Aorta (tissue), 5 donors: Measurements from ENCODE around the gene VASP. TPM values are rescaled to one million over a fixed set of nuclear protein-coding genes. Genes with fewer than 3 reads are reported as not detected.

Experiments used
- ATAC-seq: fragments of 200-7000 bp; cut with Tn5 transposase; one replicate; pipeline ENCODE4 v1.9.1; 2022; ENCODE audit warnings: moderate library complexity; ENCODE audit not compliant: low FRiP score
- DNase-seq, 2 donors: peaks; one replicate each; pipeline ENCODE4 v3.0.0-alpha.2; 2020
- H3K27ac ChIP-seq, 2 donors: one replicate each; pipeline ENCODE4 v1.5.1; 2013; ENCODE audit warnings: low read length in 2 of 2, mild to moderate bottlenecking in 2 of 2, moderate library complexity in 2 of 2, control low read depth in 1 of 2, inconsistent platforms in 1 of 2, low read depth in 1 of 2
- H3K27me3 ChIP-seq, 2 donors: one replicate each; pipeline ENCODE4 v1.6.1; 2013; ENCODE audit warnings: control low read depth in 1 of 2, low read length in 1 of 2, mild to moderate bottlenecking in 1 of 2, moderate library complexity in 1 of 2; ENCODE audit not compliant: insufficient read depth in 2 of 2, control insufficient read depth in 1 of 2
- H3K36me3 ChIP-seq, 2 donors: one replicate each; pipeline ENCODE4 v1.6.1; 2013; ENCODE audit warnings: control low read depth in 1 of 2, low read length in 1 of 2, mild to moderate bottlenecking in 1 of 2; ENCODE audit not compliant: insufficient read depth in 2 of 2, control insufficient read depth in 1 of 2
- H3K4me1 ChIP-seq, 2 donors: one replicate each; pipeline ENCODE4 v1.6.1; 2013; ENCODE audit warnings: low read length in 2 of 2, control low read depth in 1 of 2, mild to moderate bottlenecking in 1 of 2, moderate library complexity in 1 of 2; ENCODE audit not compliant: insufficient read depth in 2 of 2, control insufficient read depth in 1 of 2
- H3K4me3 ChIP-seq, 2 donors: one replicate each; pipeline ENCODE4 v1.5.1; 2013; ENCODE audit warnings: low read length in 2 of 2, control low read depth in 1 of 2, mild to moderate bottlenecking in 1 of 2
- H3K9me3 ChIP-seq: one replicate; pipeline ENCODE4 v1.6.1; 2013; ENCODE audit warnings: mild to moderate bottlenecking, low read length; ENCODE audit not compliant: control insufficient read depth
- WGBS, 2 donors: extraction: QIAGEN DNeasy Blood & Tissue Kit; methylation state at CpG; one replicate each; pipeline ENCODE4 v1.1.7; 2013; 5-methylcytosine and 5-hydroxymethylcytosine counted together
- intact Hi-C, 2 donors: fragments of 100-400 bp; cut with DNase I; formaldehyde crosslinking; loops; one replicate each; pipeline versions ENCODE4 v1.14.2 to v1.15.0; 2022
- polyA plus RNA-seq, 2 donors: library from polyadenylated mRNA; stranded (reverse); fragments of 200-250 nt; gene quantifications; one replicate each; pipeline ENCODE4 v1.2.3, GENCODE V29; 2013
- total RNA-seq, 2 donors: library from RNA; stranded (reverse); fragmentation: NEBNext Ultra II Directional; extraction: Animal tissue kit (Norgen Biotek cat#: 25700); gene quantifications; one replicate each; pipeline ENCODE4 v1.2.1, GENCODE V29; 2021
- donor health status: healthy with polysubstance abuse.
- donor health status: Bipolar disorder and iron deficiency.
- donor health status: DM: no; HTN: no; CAD: no.
- donor health status: DM: no; HTN: no; CAD: no.
- donor health status: DM: yes; HTN: yes; CAD: no.

The VASP gene
- total and polyA plus RNA-seq, 4 donors = 56.0 to 192 (median 91.2) TPM

DNA sequence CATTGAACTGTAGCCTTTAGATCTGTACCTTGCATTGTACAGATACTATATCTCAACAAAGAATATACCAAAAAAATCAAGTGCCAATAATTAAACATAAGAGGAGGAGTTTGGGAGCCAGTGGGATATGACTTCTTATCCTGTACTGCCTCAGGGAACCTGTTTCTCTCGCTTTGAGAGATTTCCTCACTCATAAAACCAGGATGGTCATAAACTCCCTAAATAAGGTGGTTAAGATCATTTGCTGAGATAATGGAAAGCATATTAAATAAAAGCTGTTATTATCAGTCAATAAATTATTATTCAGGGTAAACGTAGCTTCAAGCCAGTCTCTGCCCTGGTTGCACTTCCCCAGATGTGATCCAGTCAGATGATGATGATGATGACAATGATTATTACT lies 60.3 kb downstream of the VASP start:
- intact Hi-C loops = no loop called here
- whole genome bisulfite sequencing, 2 donors = 88 to 92% methylated on average over 2 of the region's 2 CpGs
- no peaks in the 10 kb centered on the region for H3K9me3 ChIP-seq

GRCh38 chr19:45568732-45569131 lies 61.5 kb downstream of the VASP start:
- intact Hi-C loops = no loop called here
- ATAC-seq (no peak), DNase-seq (no peak)
- no peak overlapping the region for H3K4me3 ChIP-seq
- WGBS, 2 donors = 80 to 86% methylated on average over 3 of the region's 3 CpGs
- no peaks in the 10 kb centered on the region for H3K4me1 ChIP-seq
- no peak overlapping the region for H3K27ac ChIP-seq
- no peaks in the 10 kb centered on the region for H3K9me3 ChIP-seq
- H3K27me3 ChIP-seq = no peaks in the 10 kb centered on the region
- no peaks in the 10 kb centered on the region for H3K36me3 ChIP-seq

More for the DNA sequence above, 60.3 kb downstream of the VASP start:
- H3K27ac ChIP-seq = no peak overlapping the region
- ATAC-seq (no peak), DNase-seq (no peak)
- no peak overlapping the region for H3K4me3 ChIP-seq
- no peaks in the 10 kb centered on the region for H3K4me1 ChIP-seq
- no peaks in the 10 kb centered on the region for H3K27me3 ChIP-seq
- no peaks in the 10 kb centered on the region for H3K36me3 ChIP-seq

GRCh38 chr19:45569619-45570421 lies 62.5 kb downstream of the VASP start:
- no peak overlapping the region for H3K4me3 ChIP-seq
- intact Hi-C loops = no loop called here
- no peaks in the 10 kb centered on the region for H3K36me3 ChIP-seq
- WGBS, 2 donors = 46 to 50% methylated on average over 15 of the region's 15 CpGs
- H3K4me1 ChIP-seq = no peaks in the 10 kb centered on the region
- ATAC-seq (no peak), DNase-seq (peak in 1 of 2 donors; percentile 61)
- no peak overlapping the region for H3K27ac ChIP-seq
- no peaks in the 10 kb centered on the region for H3K9me3 ChIP-seq
- H3K27me3 ChIP-seq = no peaks in the 10 kb centered on the region

DNA sequence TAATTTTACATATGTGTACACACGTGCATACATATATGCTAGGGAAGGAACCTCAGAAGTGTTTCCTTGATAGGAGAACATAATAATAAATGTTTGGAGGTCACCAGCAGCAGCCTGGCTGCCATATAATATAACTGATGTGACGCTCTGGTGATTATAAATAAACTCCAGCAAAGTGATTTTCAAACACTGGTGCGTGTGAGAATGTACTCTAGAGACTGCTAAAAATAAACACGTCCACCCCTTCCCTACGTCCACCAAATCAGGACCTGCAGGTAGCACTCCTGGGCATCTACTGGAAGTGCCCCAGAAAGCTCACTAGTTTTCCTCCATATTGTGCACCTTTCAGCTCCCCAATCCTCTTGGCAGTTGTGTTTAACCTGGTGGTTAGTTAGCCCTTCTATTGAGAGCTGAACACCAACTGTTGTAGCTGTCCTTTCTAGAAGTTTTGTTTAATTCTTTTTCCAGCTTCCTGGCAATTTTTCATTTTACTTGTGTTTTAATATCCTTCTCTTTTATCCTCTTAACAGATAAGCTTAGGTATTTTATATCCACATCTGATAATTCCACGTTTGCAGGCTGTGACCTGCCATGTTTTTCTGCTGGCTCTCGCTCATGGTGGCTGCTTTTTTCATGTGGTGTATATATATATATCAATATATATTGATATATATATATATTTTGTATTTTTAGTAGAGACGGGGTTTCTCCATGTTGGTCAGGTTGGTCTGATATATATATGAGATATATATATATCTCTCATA lies 64.4 kb downstream of the VASP start:
- H3K27ac ChIP-seq = no peak overlapping the region
- H3K9me3 ChIP-seq = no peaks in the 10 kb centered on the region
- ATAC-seq = no peak
- no peaks in the 10 kb centered on the region for H3K4me1 ChIP-seq
- 65 to 72% methylated on average over 8 of the region's 8 CpGs for WGBS, 2 donors
- DNase-seq = no peak
- no peaks in the 10 kb centered on the region for H3K36me3 ChIP-seq
- intact Hi-C loops = no loop called here
- no peaks in the 10 kb centered on the region for H3K27me3 ChIP-seq
- no peak overlapping the region for H3K4me3 ChIP-seq

DNA sequence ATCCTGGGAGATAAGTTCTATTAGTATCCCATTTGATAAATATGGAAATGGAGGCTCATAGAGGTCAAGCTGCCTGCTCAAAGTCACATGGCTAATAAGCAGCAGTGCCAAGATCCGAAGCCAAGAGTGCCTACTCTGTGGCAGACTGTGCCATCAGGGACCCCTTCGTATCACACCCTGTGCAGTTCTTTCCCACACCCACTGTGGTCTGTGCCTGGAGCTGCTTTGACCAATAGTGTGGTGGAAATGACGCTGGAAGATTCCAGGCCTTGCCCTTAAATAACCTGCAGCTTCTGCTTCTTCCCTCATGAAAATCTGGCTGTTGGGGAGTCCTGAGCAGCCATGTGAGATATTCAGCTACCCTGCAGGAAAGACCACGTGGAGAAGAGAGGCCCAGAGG lies 67.2 kb downstream of the VASP start:
- WGBS, 2 donors = 72 to 76% methylated on average over 4 of the region's 4 CpGs
- no peaks in the 10 kb centered on the region for H3K4me1 ChIP-seq
- intact Hi-C loops = no loop called here
- no peaks in the 10 kb centered on the region for H3K9me3 ChIP-seq
- H3K27ac ChIP-seq = no peak overlapping the region
- no peak for ATAC-seq
- no peak for DNase-seq
- H3K36me3 ChIP-seq = no peaks in the 10 kb centered on the region
- no peak overlapping the region for H3K4me3 ChIP-seq
- no peaks in the 10 kb centered on the region for H3K27me3 ChIP-seq

- H3K4me3 ChIP-seq = no peak overlapping the region
- DNase-seq = no peak
- H3K27ac ChIP-seq = no peak overlapping the region
- ATAC-seq = no peak
- no peaks in the 10 kb centered on the region for H3K27me3 ChIP-seq
- H3K36me3 ChIP-seq = no peaks in the 10 kb centered on the region
- WGBS, 2 donors = 90 to 91% methylated on average over 5 of the region's 5 CpGs
- H3K9me3 ChIP-seq = no peaks in the 10 kb centered on the region
- intact Hi-C loops = loop anchor here in 1 of 2 donors (5.0 kb wide), 1 partner anchor 53 kb away; no protein-coding TSS in a partner anchor
- H3K4me1 ChIP-seq = no peaks in the 10 kb centered on the region
Observed at GRCh38 chr19:45575216-45575615, 67.9 kb downstream of the VASP start.

Other genes with a start within 250 kb of the VASP start
- gene CKM, start 184.6 kb upstream of the VASP start, total RNA-seq = not detected
- gene CKM, start 184.6 kb upstream of the VASP start, polyA plus RNA-seq = 1 to 10 TPM; 1.2 to 6.4 TPM
- gene KLC3, start 166.7 kb upstream of the VASP start, total RNA-seq = not detected
- gene KLC3, start 166.7 kb upstream of the VASP start, polyA plus RNA-seq = not detected
- gene ERCC2, start 136.9 kb upstream of the VASP start, total RNA-seq = 10 to 100 TPM; 10.4 to 14.9 TPM
- 10 to 100 TPM in 1 of 2 donors, 1 to 10 TPM in 1; 5.1 to 27.2 TPM for gene ERCC2, start 136.9 kb upstream of the VASP start, polyA plus RNA-seq
- gene PPP1R13L, start 102.4 kb upstream of the VASP start, total RNA-seq = 10 to 100 TPM; 64.2 to 76.5 TPM
- 100 to 1,000 TPM in 1 of 2 donors, 10 to 100 TPM in 1; 11.1 to 153 TPM for gene PPP1R13L, start 102.4 kb upstream of the VASP start, polyA plus RNA-seq
- gene POLR1G, start 100.8 kb upstream of the VASP start, total RNA-seq = 1 to 10 TPM; 3.5 to 3.9 TPM
- 1 to 10 TPM; 1.9 to 3.6 TPM for gene POLR1G, start 100.8 kb upstream of the VASP start, polyA plus RNA-seq
- 10 to 100 TPM; 61.4 to 69.9 TPM for gene ERCC1, start 83.6 kb upstream of the VASP start, total RNA-seq
- gene ERCC1, start 83.6 kb upstream of the VASP start, polyA plus RNA-seq = 10 to 100 TPM; 44.5 to 81.7 TPM
- gene FOSB, start 39.5 kb upstream of the VASP start, total RNA-seq = 100 to 1,000 TPM in 1 of 2 donors, 1 to 10 TPM in 1; 3.1 to 754 TPM
- 100 to 1,000 TPM in 1 of 2 donors, 10 to 100 TPM in 1; 18.4 to 105 TPM for gene FOSB, start 39.5 kb upstream of the VASP start, polyA plus RNA-seq
- gene RTN2, start 10.4 kb upstream of the VASP start, total RNA-seq = 10 to 100 TPM in 1 of 2 donors, 1 to 10 TPM in 1; 8.1 to 11.6 TPM
- gene RTN2, start 10.4 kb upstream of the VASP start, polyA plus RNA-seq = 10 to 100 TPM in 1 of 2 donors, 1 to 10 TPM in 1; 7.0 to 13.1 TPM
- gene PPM1N, start 9.0 kb upstream of the VASP start, total RNA-seq = 1 to 10 TPM in 1 of 2 donors, under 1 TPM in 1; 0.88 to 2.5 TPM
- gene PPM1N, start 9.0 kb upstream of the VASP start, polyA plus RNA-seq = under 1 TPM in 1 of 2 donors, not detected in 1; 0.67 TPM
- gene OPA3, start 77.3 kb downstream of the VASP start, total RNA-seq = 1 to 10 TPM; 8.6 to 8.8 TPM
- gene OPA3, start 77.3 kb downstream of the VASP start, polyA plus RNA-seq = 1 to 10 TPM; 2.0 to 2.8 TPM
- gene GPR4, start 94.7 kb downstream of the VASP start, total RNA-seq = 10 to 100 TPM; 10.6 to 10.9 TPM
- gene GPR4, start 94.7 kb downstream of the VASP start, polyA plus RNA-seq = 1 to 10 TPM in 1 of 2 donors, under 1 TPM in 1; 0.63 to 1.2 TPM
- gene EML2, start 131.9 kb downstream of the VASP start, total RNA-seq = 10 to 100 TPM; 42.4 to 52.9 TPM
- 10 to 100 TPM; 21.7 to 48.1 TPM for gene EML2, start 131.9 kb downstream of the VASP start, polyA plus RNA-seq
- 1 to 10 TPM in 1 of 2 donors, under 1 TPM in 1; 0.45 to 2.4 TPM for gene GIPR, start 160.7 kb downstream of the VASP start, total RNA-seq
- gene GIPR, start 160.7 kb downstream of the VASP start, polyA plus RNA-seq = not detected
- 100 to 1,000 TPM; 203 to 206 TPM for gene SNRPD2, start 184.5 kb downstream of the VASP start, total RNA-seq
- 100 to 1,000 TPM; 319 to 345 TPM for gene SNRPD2, start 184.5 kb downstream of the VASP start, polyA plus RNA-seq
- 1 to 10 TPM; 5.3 to 5.4 TPM for gene QPCTL, start 185.2 kb downstream of the VASP start, total RNA-seq
- gene QPCTL, start 185.2 kb downstream of the VASP start, polyA plus RNA-seq = 10 to 100 TPM in 1 of 2 donors, 1 to 10 TPM in 1; 1.9 to 11.1 TPM
- 10 to 100 TPM; 12.7 to 15.5 TPM for gene FBXO46, start 223.4 kb downstream of the VASP start, total RNA-seq
- gene FBXO46, start 223.4 kb downstream of the VASP start, polyA plus RNA-seq = 1 to 10 TPM; 1.9 to 5.1 TPM
- gene MEIOSIN, start 226.0 kb downstream of the VASP start, total RNA-seq = not detected
- gene MEIOSIN, start 226.0 kb downstream of the VASP start, polyA plus RNA-seq = not detected